ENCODE results near the gene GIGYF2. TPM values are rescaled to one million over a fixed set of nuclear protein-coding genes. Genes with fewer than 3 reads are reported as not detected.

The GIGYF2 gene
- total RNA-seq, 1 experiment from 2014 or later, result 71.1 TPM

DNA sequence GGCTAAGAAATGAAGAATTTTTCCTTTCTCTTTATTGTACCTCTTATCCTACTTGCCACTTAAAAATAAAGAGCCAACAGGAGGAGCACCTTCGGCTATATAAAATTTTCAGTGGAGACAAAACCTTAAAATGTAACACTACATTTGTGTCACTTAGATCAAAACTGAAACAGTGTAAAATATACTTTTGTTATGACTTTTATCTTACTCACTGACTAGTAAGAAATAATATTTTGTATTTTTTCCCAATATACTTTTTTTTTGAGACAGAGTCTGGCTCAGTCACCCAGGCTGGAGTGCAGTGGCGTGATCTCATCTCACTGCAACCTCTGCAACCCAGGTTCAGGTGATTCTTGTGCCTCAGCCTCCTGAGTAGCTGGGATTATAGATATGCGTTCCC is 50.9 kb downstream of the GIGYF2 start:
- POLR2A ChIA-PET, result no interaction called here
- no peak for DNase-seq (ENCODE audit: unreplicated experiment)
- H3K27me3 Mint-ChIP-seq (ENCODE audit: insufficient read depth, unreplicated experiment), result no peaks in the 10 kb centered on the region
- no TSS peak for BruUV-seq (replicated peaks)
- CTCF ChIA-PET, result no interaction called here
- no peak overlapping the region for H3K4me3 Mint-ChIP-seq (ENCODE audit: unreplicated experiment)
- no peaks in the 10 kb centered on the region for H3K9me3 Mint-ChIP-seq (ENCODE audit: unreplicated experiment)
- H3K27ac Mint-ChIP-seq (ENCODE audit: low read depth, unreplicated experiment), result no peak overlapping the region
- intact Hi-C loops (cut with micrococcal nuclease), result no loop called here
- H3K36me3 Mint-ChIP-seq (ENCODE audit: insufficient read depth, unreplicated experiment), result peaks cover 73% of the 10 kb centered on the region
- H3K4me1 Mint-ChIP-seq (ENCODE audit: insufficient read depth, unreplicated experiment), result peaks cover 6% of the 10 kb centered on the region
- no peak for TF ChIP-seq CTCF (IDR thresholded peaks at IDR 0.05; ENCODE audit: unreplicated experiment)

DNA sequence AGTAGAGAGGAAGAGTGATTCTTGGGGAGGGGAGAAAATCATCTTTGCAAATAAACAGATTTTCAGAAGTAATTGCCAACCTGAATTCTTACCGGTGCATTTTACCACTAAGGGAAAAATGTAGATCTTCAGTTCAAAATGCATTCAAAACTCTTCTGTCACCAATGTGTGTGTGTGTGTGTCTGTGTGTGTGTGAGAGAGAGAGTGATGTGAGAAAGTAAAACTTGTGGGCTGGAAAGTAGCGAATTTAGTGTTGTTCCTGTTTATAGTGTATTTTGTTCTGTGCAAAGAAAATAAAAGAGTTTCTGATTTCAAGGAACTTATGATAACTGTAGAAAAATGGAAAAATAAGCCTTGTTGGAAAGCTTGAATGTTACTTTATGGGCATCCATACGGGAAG is 52.2 kb downstream of the GIGYF2 start:
- BruUV-seq (replicated peaks), result no TSS peak
- Mint-ChIP-seq H3K27me3 (ENCODE audit: insufficient read depth, unreplicated experiment) (no peaks in the 10 kb centered on the region), H3K36me3 (ENCODE audit: insufficient read depth, unreplicated experiment) (peaks cover 75% of the 10 kb centered on the region), H3K4me1 (ENCODE audit: insufficient read depth, unreplicated experiment) (peaks cover 6% of the 10 kb centered on the region), H3K27ac (ENCODE audit: low read depth, unreplicated experiment) (peak overlapping the region; percentile 37), H3K4me3 (ENCODE audit: unreplicated experiment) (no peak overlapping the region), H3K9me3 (ENCODE audit: unreplicated experiment) (no peaks in the 10 kb centered on the region)
- no peak for TF ChIP-seq CTCF (IDR thresholded peaks at IDR 0.05; ENCODE audit: unreplicated experiment)
- POLR2A ChIA-PET, result interaction anchor here (0.6 kb wide), 1 partner anchor 494 kb away, joined by 3 read pairs; no protein-coding TSS in a partner anchor
- intact Hi-C loops (cut with micrococcal nuclease), result no loop called here
- CTCF ChIA-PET, result interaction anchor here (0.6 to 1.0 kb wide), 3 partner anchors 20 to 142 kb away, joined by 3 to 4 read pairs (median 3); no protein-coding TSS in a partner anchor
- no peak for DNase-seq (ENCODE audit: unreplicated experiment)

DNA sequence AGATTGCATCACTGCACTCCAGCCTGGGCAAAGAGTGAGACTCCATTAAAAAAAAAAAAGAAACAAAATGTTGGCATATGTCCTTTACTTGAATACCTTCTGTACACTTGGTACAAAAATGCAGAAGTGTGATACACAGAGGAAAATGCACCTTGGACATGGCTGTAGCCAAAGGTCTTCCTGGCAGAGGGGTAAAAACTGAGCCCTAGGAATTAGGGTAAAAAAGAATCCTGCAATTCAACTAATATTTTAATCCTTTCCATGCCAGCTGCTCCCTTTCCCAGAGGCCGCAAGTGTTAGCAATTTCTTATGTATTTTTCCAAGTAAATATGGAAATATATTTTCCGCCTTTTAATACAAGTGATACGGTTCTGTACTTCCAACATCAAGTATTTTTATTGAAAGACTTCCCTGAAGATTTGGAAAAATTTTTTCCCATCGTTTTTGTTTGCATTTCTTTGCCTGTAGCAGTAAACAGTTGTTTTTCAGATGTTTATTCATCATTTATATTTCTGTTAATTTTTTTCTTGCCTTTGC is 53.1 kb downstream of the GIGYF2 start:
- H3K36me3 Mint-ChIP-seq (ENCODE audit: insufficient read depth, unreplicated experiment), result peaks cover 68% of the 10 kb centered on the region
- H3K27me3 Mint-ChIP-seq (ENCODE audit: insufficient read depth, unreplicated experiment), result no peaks in the 10 kb centered on the region
- DNase-seq (ENCODE audit: unreplicated experiment), result no peak
- H3K4me1 Mint-ChIP-seq (ENCODE audit: insufficient read depth, unreplicated experiment), result peaks cover 6% of the 10 kb centered on the region
- intact Hi-C loops (cut with micrococcal nuclease), result no loop called here
- peak overlapping the region; percentile 59 for H3K27ac Mint-ChIP-seq (ENCODE audit: low read depth, unreplicated experiment)
- TSS peak; percentile 7 for BruUV-seq (replicated peaks)
- H3K4me3 Mint-ChIP-seq (ENCODE audit: unreplicated experiment), result no peak overlapping the region
- no peaks in the 10 kb centered on the region for H3K9me3 Mint-ChIP-seq (ENCODE audit: unreplicated experiment)
- TF ChIP-seq CTCF (IDR thresholded peaks at IDR 0.05; ENCODE audit: unreplicated experiment), result no peak
- ChIA-PET POLR2A (interaction anchor here (0.6 to 0.8 kb wide), 3 partner anchors 9 to 493 kb away, joined by 3 read pairs; no protein-coding TSS in a partner anchor), CTCF (interaction anchor here (0.6 to 0.7 kb wide), 2 partner anchors 60 to 142 kb away, joined by 3 to 4 read pairs; no protein-coding TSS in a partner anchor)

- H3K27me3 Mint-ChIP-seq (ENCODE audit: insufficient read depth, unreplicated experiment), result no peaks in the 10 kb centered on the region
- CTCF ChIA-PET, result interaction anchor here (0.6 kb wide), 2 partner anchors 296 to 528 kb away, joined by 3 to 4 read pairs; no protein-coding TSS in a partner anchor
Measured at GRCh38 chr2:232757905-232758304, 60.8 kb downstream of the GIGYF2 start.

More at GRCh38 chr2:232757905-232758304, 60.8 kb downstream of the GIGYF2 start:
- no peaks in the 10 kb centered on the region for H3K9me3 Mint-ChIP-seq (ENCODE audit: unreplicated experiment)
- H3K36me3 Mint-ChIP-seq (ENCODE audit: insufficient read depth, unreplicated experiment), result peaks cover 50% of the 10 kb centered on the region
- intact Hi-C loops (cut with micrococcal nuclease), result no loop called here
- TF ChIP-seq CTCF (IDR thresholded peaks at IDR 0.05; ENCODE audit: unreplicated experiment), result no peak
- no TSS peak for BruUV-seq (replicated peaks)
- H3K4me3 Mint-ChIP-seq (ENCODE audit: unreplicated experiment), result no peak overlapping the region
- H3K4me1 Mint-ChIP-seq (ENCODE audit: insufficient read depth, unreplicated experiment), result no peaks in the 10 kb centered on the region
- POLR2A ChIA-PET, result interaction anchor here (0.7 kb wide), 1 partner anchor 470 kb away, joined by 5 read pairs; no protein-coding TSS in a partner anchor
- no peak overlapping the region for H3K27ac Mint-ChIP-seq (ENCODE audit: low read depth, unreplicated experiment)
- no peak for DNase-seq (ENCODE audit: unreplicated experiment)

Measured in MCF 10A (cell line).